K562 (cell line): Measurements from ENCODE around the gene PCDH1. TPM values are rescaled to one million over a fixed set of nuclear protein-coding genes. Genes with fewer than 3 reads are reported as not detected.

ENCODE experiments used
- CUX1 ChIP-seq: fragments of 200-800 bp; sonication (Bioruptor generic); IDR thresholded peaks from 2 replicates; pipeline ENCODE4 v1.6.1; 2016; ENCODE audit warnings: missing genetic modification characterization, missing compliant biosample characterization
- E4F1 ChIP-seq: fragments of 250-450 bp; sonication (Bioruptor Pico); IDR thresholded peaks from 2 replicates; pipeline ENCODE4 v1.5.0; 2021; ENCODE audit warnings: mild to moderate bottlenecking, borderline replicate concordance
- ELF4 ChIP-seq: fragments of 450-650 bp; formaldehyde crosslinking; IDR thresholded peaks from 2 replicates; pipeline ENCODE4 v1.4.0; 2022; ENCODE audit warnings: missing genetic modification characterization
- GABPA ChIP-seq: fragments of 200-800 bp; sonication (Bioruptor generic); conservative IDR thresholded peaks from 2 replicates; pipeline ENCODE4 v1.6.1; 2016; ENCODE audit warnings: low read depth, missing genetic modification characterization, missing compliant biosample characterization
- MBD1 ChIP-seq: fragments of 250-450 bp; sonication (Bioruptor Pico); IDR thresholded peaks from 2 replicates; pipeline ENCODE4 v1.8.0; 2022; ENCODE audit warnings: inconsistent platforms
- NELFE ChIP-seq: IDR thresholded peaks from 2 replicates; pipeline ENCODE4 v1.6.1; 2011; ENCODE audit warnings: mild to moderate bottlenecking; ENCODE audit not compliant: insufficient read depth, insufficient read length
- NR0B1 ChIP-seq: fragments of 450-650 bp; IDR thresholded peaks from one replicate; pipeline ENCODE4 v1.6.1; 2018; ENCODE audit warnings: mild to moderate bottlenecking, moderate library complexity; ENCODE audit not compliant: partially characterized antibody
- PCBP2 ChIP-seq: fragments of 200-400 bp; formaldehyde crosslinking; IDR thresholded peaks from 2 replicates; pipeline ENCODE4 v1.6.1; 2018; ENCODE audit warnings: low read length, low read depth, mild to moderate bottlenecking, moderate library complexity; ENCODE audit not compliant: poor library complexity, severe bottlenecking
- PHF21A ChIP-seq: fragments of 450-650 bp; IDR thresholded peaks from 2 replicates; pipeline ENCODE4 v1.6.1; 2017; ENCODE audit warnings: low read depth, borderline replicate concordance
- TEAD1 ChIP-seq, 2 experiments: fragments of 450-650 bp in 1 of 2; sonication (generic) in 1 of 2; formaldehyde crosslinking; IDR thresholded peaks; 2 replicates each; pipeline versions ENCODE4 v1.4.0 to v1.8.0; 2020 to 2022; ENCODE audit warnings: mild to moderate bottlenecking in 2 of 2, missing genetic modification reagents in 1 of 2
- ZBTB49 ChIP-seq: sonication (generic); formaldehyde crosslinking; IDR thresholded peaks from 2 replicates; pipeline ENCODE4 v1.8.0; 2022; ENCODE audit warnings: missing genetic modification reagents, mild to moderate bottlenecking, borderline replicate concordance
- ZNF764 ChIP-seq: fragments of 250-450 bp; sonication (Bioruptor Pico); IDR thresholded peaks from 2 replicates; pipeline ENCODE4 v1.4.0; 2020; ENCODE audit warnings: low read depth, mild to moderate bottlenecking, moderate library complexity
- polyA plus RNA-seq, 8 experiments: library from polyadenylated mRNA; depleted of rRNA in 4 of 8; stranded (reverse) in 5 of 8; unstranded in 3 of 8; fragments of >200 nt; fragmentation: Nextera tagmentation in 2 of 8; fragmentation: Illumina TruSeq in 1 of 8; extraction: Ambion mirVana in 2 of 8; extraction: Trizol in 1 of 8; gene quantifications; 2 replicates each; pipeline versions ENCODE4 v1.2.1 to v1.2.3, GENCODE V29; 2011 to 2014; ENCODE audit warnings: inconsistent platforms in 1 of 8, missing spikeins in 1 of 8
- total RNA-seq, 7 experiments: library from RNA; depleted of rRNA in 6 of 7; stranded (reverse); fragments of >200 nt in 6 of 7; fragmentation: Illumina TruSeq in 2 of 7; extraction: Trizol in 2 of 7; gene quantifications; 2 replicates each; pipeline versions ENCODE4 v1.2.1 to v1.2.3, GENCODE V29; 2011 to 2021; ENCODE audit warnings: low replicate concordance in 1 of 7

The PCDH1 gene
- total and polyA plus RNA-seq, 9 of the 15 experiments (the other 6 are each of a cell fraction or from before 2014, with no cell fraction given) = 0.11 to 3.6 (median 1.9) TPM; not detected in 1

- no peak for TF ChIP-seq NR0B1
- no peak; a peak in 1 of 4 replicates for TF ChIP-seq TEAD1 (CRISPR knock-in tag; IDR thresholded peaks at IDR 0.05)
- TF ChIP-seq ZNF764 = no peak
- no peak for TF ChIP-seq PCBP2
- no peak for TF ChIP-seq GABPA (tag)
- TF ChIP-seq ELF4 = no peak
- no peak for TF ChIP-seq NELFE
- no peak for TF ChIP-seq CUX1 (CRISPR knock-in tag)
- TF ChIP-seq E4F1 (CRISPR knock-in tag) = no peak
- TF ChIP-seq MBD1 (CRISPR knock-in tag) = no peak
- no peak; the same call in 1 of the 2 replicates for TF ChIP-seq ZBTB49 (CRISPR knock-in tag)
- TF ChIP-seq PHF21A = no peak
Observed at GRCh38 chr5:141875795-141876627, 2.2 kb downstream of the PCDH1 start (continued).
